RWPE2 (cell line): ENCODE measurements around the gene TSPAN18.

ENCODE experiments used
- ATAC-seq: fragments of 200-7000 bp; cut with Tn5 transposase; 3 replicates; pipeline ENCODE4 v1.9.1; 2021; ENCODE audit warnings: low read depth
- DNase-seq: peaks from one replicate; pipeline ENCODE4 v3.0.0-alpha.2; 2020; ENCODE audit warnings: low spot score
- H3K27ac ChIP-seq: fragments of 450-650 bp; 2 replicates; pipeline ENCODE4 v1.5.1; 2017; ENCODE audit warnings: mild to moderate bottlenecking; ENCODE audit not compliant: poor library complexity, severe bottlenecking
- H3K27me3 ChIP-seq: fragments of 250-450 bp; sonication (Bioruptor Pico); 2 replicates; pipeline ENCODE4 v1.5.1; 2021; ENCODE audit warnings: mild to moderate bottlenecking, moderate library complexity; ENCODE audit not compliant: insufficient read depth, poor library complexity, severe bottlenecking
- H3K36me3 ChIP-seq: fragments of 250-450 bp; sonication (Bioruptor Pico); 2 replicates; pipeline ENCODE4 v1.5.1; 2020; ENCODE audit warnings: low read depth, mild to moderate bottlenecking, moderate library complexity
- H3K4me1 ChIP-seq: fragments of 250-450 bp; sonication (Bioruptor Pico); 2 replicates; pipeline ENCODE4 v1.5.1; 2021; ENCODE audit warnings: mild to moderate bottlenecking, moderate library complexity; ENCODE audit not compliant: insufficient read depth, poor library complexity, severe bottlenecking
- H3K4me3 ChIP-seq: fragments of 250-450 bp; sonication (Bioruptor Pico); 2 replicates; pipeline ENCODE4 v1.5.1; 2021; ENCODE audit warnings: mild to moderate bottlenecking, moderate library complexity; ENCODE audit not compliant: severe bottlenecking
- H3K9me3 ChIP-seq: fragments of 250-450 bp; sonication (Bioruptor Pico); 2 replicates; pipeline ENCODE4 v1.5.1; 2021; ENCODE audit warnings: mild to moderate bottlenecking, moderate library complexity; ENCODE audit not compliant: severe bottlenecking
- TF ChIP-seq, protein P1 (sequence below): fragments of 450-650 bp; IDR thresholded peaks from one replicate; pipeline ENCODE4 v1.5.1; 2017; ENCODE audit warnings: mild to moderate bottlenecking, moderate library complexity; ENCODE audit not compliant: poor library complexity, severe bottlenecking

Gene TSPAN18

DNA sequence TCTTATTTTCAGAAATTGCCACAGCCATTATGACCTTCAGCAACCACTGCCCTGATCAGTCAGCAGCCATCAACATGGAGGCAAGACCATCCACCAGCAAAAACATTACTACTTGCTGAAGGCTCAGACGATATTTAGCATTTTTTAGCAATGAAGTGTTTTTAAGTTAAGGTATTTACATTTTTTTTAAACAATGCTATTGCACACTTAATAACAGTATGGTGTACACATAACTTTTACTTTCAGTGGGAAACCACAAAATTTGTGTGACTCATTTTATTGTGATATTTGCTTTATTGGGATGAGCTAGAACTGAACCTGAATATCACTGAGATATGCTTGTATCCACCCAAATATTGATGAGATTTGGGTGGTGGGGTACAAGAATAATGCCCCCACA is 110.9 kb downstream of the TSPAN18 start:
- ATAC-seq, result no peak
- TF ChIP-seq, protein P1, sequence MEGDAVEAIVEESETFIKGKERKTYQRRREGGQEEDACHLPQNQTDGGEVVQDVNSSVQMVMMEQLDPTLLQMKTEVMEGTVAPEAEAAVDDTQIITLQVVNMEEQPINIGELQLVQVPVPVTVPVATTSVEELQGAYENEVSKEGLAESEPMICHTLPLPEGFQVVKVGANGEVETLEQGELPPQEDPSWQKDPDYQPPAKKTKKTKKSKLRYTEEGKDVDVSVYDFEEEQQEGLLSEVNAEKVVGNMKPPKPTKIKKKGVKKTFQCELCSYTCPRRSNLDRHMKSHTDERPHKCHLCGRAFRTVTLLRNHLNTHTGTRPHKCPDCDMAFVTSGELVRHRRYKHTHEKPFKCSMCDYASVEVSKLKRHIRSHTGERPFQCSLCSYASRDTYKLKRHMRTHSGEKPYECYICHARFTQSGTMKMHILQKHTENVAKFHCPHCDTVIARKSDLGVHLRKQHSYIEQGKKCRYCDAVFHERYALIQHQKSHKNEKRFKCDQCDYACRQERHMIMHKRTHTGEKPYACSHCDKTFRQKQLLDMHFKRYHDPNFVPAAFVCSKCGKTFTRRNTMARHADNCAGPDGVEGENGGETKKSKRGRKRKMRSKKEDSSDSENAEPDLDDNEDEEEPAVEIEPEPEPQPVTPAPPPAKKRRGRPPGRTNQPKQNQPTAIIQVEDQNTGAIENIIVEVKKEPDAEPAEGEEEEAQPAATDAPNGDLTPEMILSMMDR, result no peak

DNA sequence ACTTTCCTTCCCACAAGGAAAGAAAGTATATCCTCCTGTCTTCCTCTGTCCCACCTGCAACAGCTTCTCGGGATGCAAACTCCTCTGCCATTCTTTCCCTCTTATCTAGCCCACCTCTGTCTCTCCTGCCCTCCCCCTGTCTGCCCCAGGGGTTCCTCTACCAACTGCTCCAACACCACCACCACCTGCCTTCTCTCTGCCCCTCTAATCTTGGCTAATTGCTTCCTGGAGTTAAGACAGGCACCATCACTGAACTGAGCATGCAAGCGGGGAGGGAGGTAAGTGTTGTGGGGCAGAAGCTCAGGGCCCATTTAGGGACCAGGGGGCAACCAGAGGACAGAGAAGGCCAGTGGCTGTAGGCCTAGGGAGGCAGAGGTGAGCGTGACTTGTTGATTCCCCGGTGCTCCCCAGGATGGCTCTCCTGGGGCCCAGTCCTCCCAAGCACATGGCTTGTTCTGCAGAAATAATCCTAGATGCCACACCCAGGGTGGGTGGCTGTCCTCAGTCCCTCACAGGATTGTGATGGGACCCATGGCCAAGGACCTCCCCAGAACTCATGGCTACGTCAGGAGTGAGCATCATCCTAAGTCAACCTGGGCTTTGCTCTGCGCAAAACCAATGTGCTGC is 112.8 kb downstream of the TSPAN18 start:
- TF ChIP-seq, protein P1, result no peak
- Histone ChIP-seq H3K9me3 (peaks cover 2% of the 10 kb centered on the region), H3K4me1 (no peaks in the 10 kb centered on the region), H3K4me3 (no peak overlapping the region), H3K36me3 (no peaks in the 10 kb centered on the region), H3K27me3 (no peaks in the 10 kb centered on the region), H3K27ac (no peak overlapping the region)
- ATAC-seq (no peak), DNase-seq (no peak)

More for the DNA sequence above, 110.9 kb downstream of the TSPAN18 start:
- Histone ChIP-seq H3K4me1 (no peaks in the 10 kb centered on the region), H3K9me3 (no peaks in the 10 kb centered on the region), H3K27ac (no peak overlapping the region), H3K36me3 (no peaks in the 10 kb centered on the region), H3K4me3 (no peak overlapping the region), H3K27me3 (no peaks in the 10 kb centered on the region)
- DNase-seq, result no peak

DNA sequence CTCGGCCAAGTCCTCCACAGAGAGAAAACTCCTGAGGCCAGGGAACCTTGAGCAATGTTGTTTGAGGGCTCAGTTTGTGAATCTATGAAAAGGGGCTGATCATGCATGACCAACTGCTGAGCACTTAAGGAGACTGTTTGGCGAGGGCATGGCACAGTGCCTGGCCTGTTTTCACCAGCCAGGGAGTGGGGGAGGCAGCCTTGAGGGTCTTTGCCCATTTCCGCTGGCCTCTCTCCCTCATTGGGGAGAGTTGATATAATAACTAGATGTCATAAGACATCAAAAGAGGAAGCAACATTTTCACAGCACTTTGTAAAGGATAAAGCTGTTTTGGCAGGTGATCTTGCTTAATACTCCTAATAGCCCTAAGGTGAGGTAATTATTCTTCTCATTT is 113.3 kb downstream of the TSPAN18 start:
- Histone ChIP-seq H3K27ac (no peak overlapping the region), H3K36me3 (no peaks in the 10 kb centered on the region), H3K9me3 (peaks cover 2% of the 10 kb centered on the region), H3K27me3 (no peaks in the 10 kb centered on the region), H3K4me1 (no peaks in the 10 kb centered on the region), H3K4me3 (no peak overlapping the region)
- ATAC-seq, result no peak
- no peak for DNase-seq
- TF ChIP-seq, protein P1, result no peak

DNA sequence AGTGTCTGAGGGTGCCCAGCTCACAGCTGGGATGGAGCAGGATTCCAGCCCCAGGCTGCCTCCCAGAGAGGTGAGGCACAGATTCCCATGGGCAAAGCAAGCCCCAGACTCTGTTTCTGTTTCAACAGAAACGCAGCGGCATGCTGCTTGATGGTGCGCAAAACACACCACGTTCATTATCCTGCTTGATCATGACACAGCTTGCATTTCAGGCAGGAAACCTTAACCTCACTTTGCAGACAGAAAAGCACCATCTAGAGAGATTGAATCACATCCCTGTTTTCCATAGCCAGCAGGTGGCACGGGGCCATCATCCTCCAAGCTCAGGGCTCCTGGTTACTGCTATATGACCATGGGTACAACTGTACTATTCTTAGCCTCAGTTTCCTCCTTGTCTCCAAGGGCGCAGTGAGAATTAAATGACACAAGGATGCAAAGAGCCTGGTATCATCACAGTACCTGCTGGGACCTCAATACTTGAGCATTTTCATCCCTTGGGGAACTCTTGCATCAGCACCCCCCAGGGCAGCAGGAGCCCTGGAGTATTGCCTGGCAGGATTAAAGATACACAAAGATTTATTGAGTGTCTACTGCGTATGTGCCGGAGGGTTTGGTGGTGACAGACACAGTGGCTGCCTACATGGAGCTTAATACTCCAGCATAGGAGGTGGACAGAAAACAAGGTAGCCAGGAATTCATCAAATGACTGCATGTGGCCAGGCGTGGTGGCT is 113.9 kb downstream of the TSPAN18 start:
- Histone ChIP-seq H3K4me1 (no peaks in the 10 kb centered on the region), H3K9me3 (peaks cover 2% of the 10 kb centered on the region), H3K4me3 (no peak overlapping the region), H3K27ac (no peak overlapping the region), H3K27me3 (no peaks in the 10 kb centered on the region), H3K36me3 (no peaks in the 10 kb centered on the region)
- DNase-seq (no peak), ATAC-seq (no peak)
- TF ChIP-seq, protein P1, result no peak

DNA sequence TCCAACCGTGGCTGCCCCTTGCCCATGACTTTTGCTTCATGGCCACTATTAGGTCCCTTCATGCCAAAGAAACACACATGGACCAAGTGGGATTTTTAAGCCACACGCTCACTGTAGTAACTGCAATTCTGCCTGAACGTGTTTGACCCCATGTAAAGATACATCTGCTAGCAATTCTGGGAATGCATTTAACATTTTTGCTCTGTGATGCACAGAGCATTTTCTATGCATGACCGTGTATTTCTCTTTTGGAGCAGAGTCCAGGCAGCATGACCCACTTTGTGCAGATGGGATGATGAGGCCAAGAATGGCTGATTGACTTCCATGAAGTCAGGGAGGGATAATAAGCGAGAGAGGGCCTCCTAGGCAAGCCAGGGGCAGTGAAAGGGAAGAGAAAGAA is 115.5 kb downstream of the TSPAN18 start:
- Histone ChIP-seq H3K4me1 (no peaks in the 10 kb centered on the region), H3K4me3 (no peak overlapping the region), H3K27ac (no peak overlapping the region), H3K9me3 (peaks cover 2% of the 10 kb centered on the region), H3K36me3 (no peaks in the 10 kb centered on the region), H3K27me3 (no peaks in the 10 kb centered on the region)
- ATAC-seq (no peak; the same call in 2 of the 3 replicates), DNase-seq (no peak)
- TF ChIP-seq, protein P1, result no peak
